VCaP (cell line): ENCODE data around the gene ERC2.

Experiments used
- H3K27ac ChIP-seq: fragments of 450-650 bp; 2 replicates; pipeline ENCODE4 v1.5.1; 2017
- TF ChIP-seq, protein P1 (sequence below): fragments of 450-650 bp; conservative IDR thresholded peaks from 2 replicates; pipeline ENCODE4 v1.5.1; 2017; ENCODE audit warnings: mild to moderate bottlenecking, moderate library complexity

Gene ERC2

DNA sequence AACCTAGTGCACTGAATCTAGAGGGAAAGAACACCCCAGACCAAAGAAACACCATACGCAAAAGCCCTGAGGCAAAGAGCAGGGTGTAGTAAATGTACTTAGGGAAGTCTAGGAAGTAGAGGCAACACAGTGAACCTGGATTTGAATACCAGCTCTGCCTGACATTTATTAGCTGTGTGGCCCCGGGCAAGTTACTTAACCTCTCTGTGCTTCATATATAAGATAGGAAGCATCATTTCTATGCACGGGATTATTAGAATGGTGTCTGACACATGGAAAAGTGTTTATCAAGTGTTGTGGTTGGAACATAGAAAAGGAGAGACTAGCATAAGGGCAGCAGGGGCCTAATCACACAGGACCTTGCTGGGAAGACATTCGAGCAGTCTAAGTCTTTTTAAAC lies 132.2 kb downstream of the ERC2 start:
- TF ChIP-seq, protein P1, sequence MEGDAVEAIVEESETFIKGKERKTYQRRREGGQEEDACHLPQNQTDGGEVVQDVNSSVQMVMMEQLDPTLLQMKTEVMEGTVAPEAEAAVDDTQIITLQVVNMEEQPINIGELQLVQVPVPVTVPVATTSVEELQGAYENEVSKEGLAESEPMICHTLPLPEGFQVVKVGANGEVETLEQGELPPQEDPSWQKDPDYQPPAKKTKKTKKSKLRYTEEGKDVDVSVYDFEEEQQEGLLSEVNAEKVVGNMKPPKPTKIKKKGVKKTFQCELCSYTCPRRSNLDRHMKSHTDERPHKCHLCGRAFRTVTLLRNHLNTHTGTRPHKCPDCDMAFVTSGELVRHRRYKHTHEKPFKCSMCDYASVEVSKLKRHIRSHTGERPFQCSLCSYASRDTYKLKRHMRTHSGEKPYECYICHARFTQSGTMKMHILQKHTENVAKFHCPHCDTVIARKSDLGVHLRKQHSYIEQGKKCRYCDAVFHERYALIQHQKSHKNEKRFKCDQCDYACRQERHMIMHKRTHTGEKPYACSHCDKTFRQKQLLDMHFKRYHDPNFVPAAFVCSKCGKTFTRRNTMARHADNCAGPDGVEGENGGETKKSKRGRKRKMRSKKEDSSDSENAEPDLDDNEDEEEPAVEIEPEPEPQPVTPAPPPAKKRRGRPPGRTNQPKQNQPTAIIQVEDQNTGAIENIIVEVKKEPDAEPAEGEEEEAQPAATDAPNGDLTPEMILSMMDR, result no peak
- H3K27ac ChIP-seq, result no peak overlapping the region

DNA sequence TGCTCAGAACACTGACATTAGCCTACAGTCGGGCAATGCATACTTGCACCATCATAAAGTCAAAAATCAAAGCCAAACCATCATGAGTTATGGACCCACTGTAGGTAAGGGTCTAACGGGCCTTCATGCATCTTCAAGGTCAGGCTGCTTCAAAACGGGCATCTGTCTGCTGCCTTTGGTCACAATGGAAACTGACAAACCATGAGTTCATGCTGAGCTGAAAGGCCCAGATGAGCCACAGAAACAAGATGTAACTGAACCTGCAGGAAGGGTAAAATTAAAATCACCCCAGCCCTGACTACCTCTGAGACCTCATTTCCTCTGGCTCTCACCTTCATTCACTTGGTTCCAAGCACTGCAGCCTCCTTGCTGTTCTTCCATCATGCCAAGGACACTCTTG lies 143.8 kb downstream of the ERC2 start:
- TF ChIP-seq, protein P1, result no peak
- H3K27ac ChIP-seq, result no peak overlapping the region

DNA sequence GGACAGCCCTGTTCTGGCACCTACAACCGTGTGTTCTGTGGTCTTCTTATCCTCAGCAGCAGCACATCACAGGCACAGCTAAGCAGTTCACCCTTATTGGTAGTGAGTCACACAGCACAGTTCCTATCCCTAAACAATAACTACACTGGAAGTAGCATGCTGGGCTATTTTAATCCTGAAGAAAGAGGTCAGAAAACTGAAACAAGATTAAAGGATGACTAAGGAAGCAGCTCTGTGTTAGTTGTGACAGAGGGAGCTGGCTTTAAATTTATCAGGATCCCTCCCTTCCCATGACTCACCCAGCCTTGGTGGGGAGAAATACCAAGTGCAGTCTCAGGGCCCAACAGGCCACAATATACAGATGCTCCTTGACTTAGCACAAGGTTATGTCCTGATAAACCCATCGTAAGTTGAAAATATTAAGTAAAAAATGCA lies 144.3 kb downstream of the ERC2 start:
- TF ChIP-seq, protein P1, result no peak
- no peak overlapping the region for H3K27ac ChIP-seq

DNA sequence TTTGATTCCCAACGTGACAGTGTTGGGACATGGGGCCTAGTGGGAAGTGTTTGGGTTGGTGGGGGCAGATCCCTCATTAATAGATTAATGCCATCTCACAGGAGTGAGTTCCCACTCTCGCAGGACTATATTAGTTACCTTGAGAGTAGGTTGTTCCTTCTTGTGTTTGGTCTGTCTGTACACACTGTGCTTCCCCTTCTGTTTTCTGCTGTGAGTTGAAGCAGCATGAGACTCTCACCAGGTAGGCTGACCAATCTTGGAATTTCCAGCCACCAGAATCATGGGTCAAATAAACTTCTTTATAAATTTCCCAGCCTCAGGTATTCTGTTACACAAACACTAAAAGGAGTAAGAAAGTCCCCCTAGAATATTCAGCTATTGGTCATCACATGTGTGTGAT lies 145.4 kb downstream of the ERC2 start:
- TF ChIP-seq, protein P1, result no peak
- no peak overlapping the region for H3K27ac ChIP-seq

DNA sequence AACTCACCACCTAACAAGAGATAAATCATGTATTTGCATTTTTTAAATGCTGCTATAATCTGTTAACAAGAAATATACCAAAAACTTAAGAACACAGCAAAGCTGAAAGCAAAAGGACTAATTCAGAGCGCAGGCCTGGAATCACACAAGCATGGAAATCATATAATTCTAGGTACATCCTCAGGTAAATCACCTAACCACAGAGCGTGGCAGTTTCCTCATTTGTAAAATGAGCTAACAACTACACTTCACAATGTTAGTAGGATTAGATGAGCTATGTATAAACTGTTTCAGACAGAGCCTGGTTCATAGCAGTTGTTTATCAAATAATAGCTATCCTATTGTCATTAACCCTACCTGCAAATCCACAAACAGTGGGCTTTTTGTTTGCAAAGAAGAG lies 146.4 kb downstream of the ERC2 start:
- no peak overlapping the region; the same call in 1 of the 2 replicates for H3K27ac ChIP-seq
- TF ChIP-seq, protein P1, result no peak

DNA sequence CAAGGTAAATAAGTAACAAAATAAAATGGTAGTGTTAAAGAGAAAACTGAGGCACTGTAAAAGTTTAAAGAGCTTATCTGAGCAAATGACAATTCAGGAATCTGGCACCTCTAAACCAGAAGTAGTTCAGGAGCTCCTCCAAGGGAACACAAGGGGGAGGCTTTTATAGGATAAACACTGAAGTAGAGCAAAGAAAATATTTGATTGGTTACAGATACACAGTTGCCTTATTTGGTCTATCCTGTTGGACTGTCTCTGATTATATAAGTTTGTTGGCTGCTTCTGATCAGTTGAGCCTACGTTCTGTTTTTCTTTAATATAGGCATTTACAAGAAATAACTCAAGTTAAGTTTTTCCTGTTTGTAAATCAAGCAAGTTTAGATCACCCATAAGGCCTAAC lies 146.9 kb downstream of the ERC2 start:
- TF ChIP-seq, protein P1, result no peak
- no peak overlapping the region; the same call in 1 of the 2 replicates for H3K27ac ChIP-seq

DNA sequence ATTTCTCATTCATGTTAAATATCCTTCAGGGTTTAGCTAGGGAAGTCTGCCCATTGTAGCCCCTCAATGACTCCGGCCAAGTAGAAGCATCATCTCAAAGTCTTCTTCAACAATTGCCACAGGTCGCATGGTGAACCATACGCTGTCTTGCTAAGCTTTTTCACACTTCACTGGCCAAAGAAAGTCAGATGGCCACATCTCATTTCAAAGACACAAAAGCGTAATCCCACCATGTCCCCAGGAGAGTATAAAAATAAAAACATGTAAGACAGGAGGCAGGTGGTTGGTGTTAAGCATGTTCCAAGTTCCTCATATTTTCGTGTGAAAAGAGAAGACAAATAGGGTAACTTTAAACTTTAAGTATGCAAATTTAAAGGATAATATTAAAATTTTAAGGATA lies 147.4 kb downstream of the ERC2 start:
- no peak overlapping the region; the same call in 1 of the 2 replicates for H3K27ac ChIP-seq
- TF ChIP-seq, protein P1, result no peak
